ENCODE measurements around the gene DAAM1.

DNA sequence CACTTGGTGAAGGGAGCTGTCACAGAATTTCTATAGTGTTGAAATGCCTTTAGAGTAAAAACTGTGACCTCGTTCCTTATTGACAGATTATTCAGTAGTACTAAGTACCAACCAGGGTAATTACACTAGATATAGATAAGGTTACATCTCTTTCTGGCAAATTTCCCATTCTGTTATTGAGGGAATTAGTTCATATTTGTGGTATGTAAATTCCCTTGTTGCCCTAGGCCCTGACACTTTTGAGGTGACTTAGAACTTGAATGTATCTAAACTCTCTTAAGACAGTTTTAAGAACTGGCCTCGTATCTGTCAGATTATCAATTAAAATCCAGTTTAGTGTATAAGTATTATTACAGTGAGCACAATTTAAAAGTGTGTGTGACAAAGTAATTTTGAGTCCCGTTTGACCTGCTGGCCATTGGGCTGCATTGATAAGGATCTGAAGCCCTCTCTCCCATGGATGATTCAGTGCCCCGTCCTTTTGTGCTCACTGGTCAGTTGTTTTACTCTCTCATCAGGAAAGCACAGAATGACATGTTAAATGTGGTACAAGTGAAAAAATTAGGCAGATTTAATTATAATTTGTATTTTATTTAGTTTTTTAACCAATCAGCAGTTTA, 153.5 kb downstream of the DAAM1 start:
- TF ChIP-seq, protein P1, sequence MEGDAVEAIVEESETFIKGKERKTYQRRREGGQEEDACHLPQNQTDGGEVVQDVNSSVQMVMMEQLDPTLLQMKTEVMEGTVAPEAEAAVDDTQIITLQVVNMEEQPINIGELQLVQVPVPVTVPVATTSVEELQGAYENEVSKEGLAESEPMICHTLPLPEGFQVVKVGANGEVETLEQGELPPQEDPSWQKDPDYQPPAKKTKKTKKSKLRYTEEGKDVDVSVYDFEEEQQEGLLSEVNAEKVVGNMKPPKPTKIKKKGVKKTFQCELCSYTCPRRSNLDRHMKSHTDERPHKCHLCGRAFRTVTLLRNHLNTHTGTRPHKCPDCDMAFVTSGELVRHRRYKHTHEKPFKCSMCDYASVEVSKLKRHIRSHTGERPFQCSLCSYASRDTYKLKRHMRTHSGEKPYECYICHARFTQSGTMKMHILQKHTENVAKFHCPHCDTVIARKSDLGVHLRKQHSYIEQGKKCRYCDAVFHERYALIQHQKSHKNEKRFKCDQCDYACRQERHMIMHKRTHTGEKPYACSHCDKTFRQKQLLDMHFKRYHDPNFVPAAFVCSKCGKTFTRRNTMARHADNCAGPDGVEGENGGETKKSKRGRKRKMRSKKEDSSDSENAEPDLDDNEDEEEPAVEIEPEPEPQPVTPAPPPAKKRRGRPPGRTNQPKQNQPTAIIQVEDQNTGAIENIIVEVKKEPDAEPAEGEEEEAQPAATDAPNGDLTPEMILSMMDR (conservative IDR thresholded peaks at IDR 0.05 in 1 of 2, IDR thresholded peaks at IDR 0.05 in 1 of 2; ENCODE audit: extremely low read depth in 1 of 2, insufficient read depth in 1 of 2, low read depth in 1 of 2, low read length in 2 of 2) = no peak
- TF ChIP-seq EZH2 (IDR thresholded peaks at IDR 0.05; ENCODE audit: borderline replicate concordance, low read length) = no peak
